AG09319 (cell line): ENCODE data around the gene TMPRSS15.

Experiments used
- DNase-seq: peaks from one replicate; pipeline ENCODE4 v3.0.0-alpha.2; 2010; ENCODE audit warnings: low read depth; ENCODE audit errors: extremely low read depth
- CTCF ChIP-seq: IDR thresholded peaks from 2 replicates; pipeline ENCODE4 v1.5.1; 2011; ENCODE audit warnings: low read depth, mild to moderate bottlenecking, inconsistent platforms, low read length, moderate library complexity

TMPRSS15 gene

GRCh38 chr21:18403735-18404450 lies at the start of gene TMPRSS15:
Gene TMPRSS15 (minus strand): TSS chr21:18403785. CDS start chr21:18403622, 163 bp downstream.
- no peak for DNase-seq
- TF ChIP-seq CTCF, result no peak

GRCh38 chr21:18451670-18452069 lies 48.1 kb upstream of the TMPRSS15 start:
- TF ChIP-seq CTCF, result no peak
- DNase-seq, result no peak

- DNase-seq, result no peak
- TF ChIP-seq CTCF, result no peak
These were observed 46.3 kb upstream of the TMPRSS15 start for GRCh38 chr21:18449605-18450550.

DNA sequence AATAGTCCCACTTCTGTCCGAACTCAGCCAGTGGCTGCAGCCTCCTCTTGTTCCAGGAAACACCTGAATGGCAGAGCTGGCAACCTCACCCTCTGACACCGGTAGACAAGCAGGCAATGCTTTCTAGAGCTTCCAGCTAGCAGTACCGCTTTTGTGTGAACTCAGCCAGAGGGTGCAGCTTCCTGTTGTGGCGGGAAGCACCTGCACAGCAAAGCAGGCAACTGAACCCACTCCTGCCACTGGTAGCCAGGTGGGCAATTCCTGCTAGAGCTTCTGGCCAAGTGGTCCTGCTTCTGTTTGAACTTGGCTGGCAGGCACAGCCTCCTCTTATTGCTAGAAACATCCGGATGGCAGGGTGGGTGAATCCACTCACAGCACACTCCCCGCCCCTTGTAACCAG lies 40.1 kb upstream of the TMPRSS15 start:
- no peak for TF ChIP-seq CTCF
- no peak for DNase-seq

GRCh38 chr21:18443085-18443484 lies 39.5 kb upstream of the TMPRSS15 start:
- no peak for TF ChIP-seq CTCF
- no peak for DNase-seq

DNA sequence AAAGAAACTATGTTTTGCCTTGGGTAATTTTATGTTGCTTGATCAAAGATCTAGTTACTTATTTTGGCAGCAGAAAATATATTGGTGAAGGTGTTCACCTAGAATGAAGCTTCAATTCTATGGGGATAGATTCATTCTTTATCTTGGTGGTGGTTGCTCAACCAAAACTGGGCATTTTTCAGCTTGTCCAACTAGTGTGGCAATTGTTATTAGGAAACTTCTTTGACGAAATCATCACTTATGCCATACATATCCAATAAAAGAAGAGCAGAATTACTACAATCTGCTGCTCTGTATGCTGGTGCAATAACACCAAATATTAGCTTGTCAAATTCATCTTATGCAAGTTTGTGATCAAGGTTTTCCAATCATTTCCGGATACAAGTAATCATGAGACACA lies 26.8 kb upstream of the TMPRSS15 start:
- DNase-seq, result no peak
- no peak for TF ChIP-seq CTCF

- no peak for TF ChIP-seq CTCF
- no peak for DNase-seq
These were observed 20.7 kb upstream of the TMPRSS15 start for GRCh38 chr21:18424276-18424675.
